Psoas muscle (tissue), 8 donors: ENCODE results near the gene TSPAN14. TPM values are rescaled to one million over a fixed set of nuclear protein-coding genes. Genes with fewer than 3 reads are reported as not detected.

Source experiments
- ATAC-seq, 4 donors: fragments of 200-7000 bp; cut with Tn5 transposase; one replicate each; pipeline ENCODE4 v1.9.1; 2020; ENCODE audit warnings: moderate library complexity in 3 of 4, mild to moderate bottlenecking in 2 of 4
- DNase-seq, 2 donors: peaks; one replicate each; pipeline ENCODE4 v3.0.0-alpha.2; 2020
- H3K27ac ChIP-seq: fragments of 200-600 bp; one replicate; pipeline ENCODE4 v1.8.0; 2022
- H3K27me3 ChIP-seq, 3 donors: fragments of 200-600 bp in 1 of 3; one replicate each; pipeline versions ENCODE4 v1.6.1 to v1.8.0; 2013 to 2022; ENCODE audit warnings: low read length in 2 of 3, mild to moderate bottlenecking in 2 of 3, moderate library complexity in 1 of 3; ENCODE audit not compliant: insufficient read depth in 3 of 3
- H3K36me3 ChIP-seq, 2 donors: fragments of 200-600 bp in 1 of 2; one replicate each; pipeline versions ENCODE4 v1.6.1 to v1.8.0; 2013 to 2022; ENCODE audit warnings: low read depth in 1 of 2, mild to moderate bottlenecking in 1 of 2, moderate library complexity in 1 of 2; ENCODE audit not compliant: insufficient read depth in 1 of 2
- H3K4me1 ChIP-seq: fragments of 200-600 bp; one replicate; pipeline ENCODE4 v1.8.0; 2022
- H3K4me3 ChIP-seq: fragments of 200-600 bp; one replicate; pipeline ENCODE4 v1.8.0; 2022; ENCODE audit warnings: mild to moderate bottlenecking
- H3K9me3 ChIP-seq: fragments of 200-600 bp; one replicate; pipeline ENCODE4 v1.8.0; 2022
- CTCF ChIP-seq: fragments of 200-600 bp; IDR thresholded peaks from one replicate; pipeline ENCODE4 v1.8.0; 2022; ENCODE audit warnings: antibody characterized with exemption
- WGBS, 3 donors: extraction: QIAGEN DNeasy Blood & Tissue Kit; methylation state at CpG; one replicate each; pipeline versions ENCODE4 v1.1.6 to v1.1.7; 2013; 5-methylcytosine and 5-hydroxymethylcytosine counted together
- intact Hi-C, 2 donors: fragments of 100-400 bp; cut with DNase I; formaldehyde crosslinking; loops; one replicate each; pipeline versions ENCODE4 v1.11.0 to v1.14.2; 2022
- polyA plus RNA-seq, 3 donors: library from polyadenylated mRNA; stranded (reverse); fragments of 200-250 nt; gene quantifications; one replicate each; pipeline ENCODE4 v1.2.3, GENCODE V29; 2013
- total RNA-seq, 4 donors: library from RNA; stranded (reverse); fragmentation: NEBNext Ultra II Directional in 2 of 4; extraction: Animal tissue kit (Norgen Biotek cat#: 25700) in 2 of 4; gene quantifications; one replicate each; pipeline versions ENCODE4 v1.2.1 to v1.2.4, GENCODE V29; 2021 to 2023
- donor health status: healthy with polysubstance abuse.
- donor health status: DM: no; HTN: no; CAD: no; lungs with moderate emphysema.
- donor health status: Bipolar disorder and iron deficiency.
- donor health status: healthy.
- donor health status: DM: yes; HTN: yes; CAD: no.
- donor health status: DM: no; HTN: no; CAD: no.
- donor health status: DM: no; HTN: no; CAD: no.
- donor health status: DM: yes; HTN: yes; CAD: no.

The TSPAN14 gene
- total and polyA plus RNA-seq, 7 donors = 19.4 to 33.3 (median 23.9) TPM

- Histone ChIP-seq H3K4me3 (peak overlapping the region; percentile 95), H3K27ac (peak overlapping the region; percentile 83), H3K36me3 (no peaks in the 10 kb centered on the region), H3K27me3 (no peaks in the 10 kb centered on the region), H3K4me1 (peaks cover 39% of the 10 kb centered on the region), H3K9me3 (no peaks in the 10 kb centered on the region)
- ATAC-seq (peak; percentile 57 to 73 (median 65)), DNase-seq (peak in 1 of 2 donors; percentile 58)
- WGBS, 3 donors = 10 to 25% (median 21%) methylated on average over 16 of the region's 16 CpGs
- intact Hi-C loops = loop anchor here in 1 of 2 donors (5.0 kb wide), 1 partner anchor 44 kb away; the partner anchor contains the start of gene TSPAN14
- no peak for TF ChIP-seq CTCF
Observed at GRCh38 chr10:80407812-80408241, 46.3 kb upstream of the TSPAN14 start.

GRCh38 chr10:80408242-80409101, 45.6 kb upstream of the TSPAN14 start, which contains the start of gene PRXL2A:
Gene PRXL2A, plus strand, starts transcription at chr10:80408551. Its CDS starts 11,917 bp downstream, at chr10:80420468.
- Histone ChIP-seq H3K36me3 (no peaks in the 10 kb centered on the region), H3K27ac (peak within 1 kb of the TSS; percentile 83), H3K27me3 (no peaks in the 10 kb centered on the region), H3K4me1 (peaks cover 44% of the 10 kb centered on the region), H3K4me3 (peak within 1 kb of the TSS; percentile 95), H3K9me3 (no peaks in the 10 kb centered on the region)
- TF ChIP-seq CTCF = no peak
- WGBS, 3 donors = 1 to 2% (median 1%) methylated on average over 71 to 96 of the region's 96 CpGs
- peak; percentile 91 to 96 (median 96) for ATAC-seq
- intact Hi-C loops = loop anchor here in 1 of 2 donors (5.0 kb wide), 1 partner anchor 44 kb away; the partner anchor contains the start of gene TSPAN14
- peak; percentile 82 to 90 for DNase-seq

- H3K27ac ChIP-seq = peak overlapping the region; percentile 83
- H3K36me3 ChIP-seq = no peaks in the 10 kb centered on the region
- peaks cover 50% of the 10 kb centered on the region for H3K4me1 ChIP-seq
- no peak for ATAC-seq
- H3K4me3 ChIP-seq = peak overlapping the region; percentile 95
- intact Hi-C loops = loop anchor here in 1 of 2 donors (5.0 kb wide), 1 partner anchor 43 kb away; the partner anchor contains the start of gene TSPAN14
- no peak for DNase-seq
- WGBS, 3 donors = 27 to 41% (median 33%) methylated on average over 12 of the region's 12 CpGs
- no peaks in the 10 kb centered on the region for H3K27me3 ChIP-seq
- H3K9me3 ChIP-seq = no peaks in the 10 kb centered on the region
- TF ChIP-seq CTCF = no peak
Observed at GRCh38 chr10:80409121-80409520, 45.0 kb upstream of the TSPAN14 start.

GRCh38 chr10:80410122-80410521, 44.0 kb upstream of the TSPAN14 start:
- no peaks in the 10 kb centered on the region for H3K27me3 ChIP-seq
- H3K4me3 ChIP-seq = peak overlapping the region; percentile 95
- peak overlapping the region; percentile 25 for H3K27ac ChIP-seq
- no peak for TF ChIP-seq CTCF
- H3K36me3 ChIP-seq = no peaks in the 10 kb centered on the region
- peaks cover 60% of the 10 kb centered on the region for H3K4me1 ChIP-seq
- WGBS, 3 donors = 18 to 25% (median 24%) methylated on average over 2 of the region's 2 CpGs
- H3K9me3 ChIP-seq = no peaks in the 10 kb centered on the region
- intact Hi-C loops = no loop called here
- ATAC-seq (peak in 1 of 4 donors; percentile 31), DNase-seq (no peak)
